ENCODE results near the gene EEA1.

EEA1 gene

GRCh38 chr12:92779902-92780301 is 149.2 kb downstream of the EEA1 start:
- H3K4me1 ChIP-seq (ENCODE audit: control insufficient read depth, insufficient read depth, low read length) = no peaks in the 10 kb centered on the region
- CTCF ChIA-PET = no interaction called here
- no peaks in the 10 kb centered on the region for H3K9me3 ChIP-seq (ENCODE audit: control insufficient read depth, insufficient read depth, low read depth, low read length)
- no peak overlapping the region for H3K27ac ChIP-seq (ENCODE audit: extremely low read depth, low read depth, low read length)
- peaks cover 24 to 40% of the 10 kb centered on the region in 2 experiments; a peak in 2 of 3 replicates for H3K36me3 ChIP-seq (ENCODE audit: control insufficient read depth in 2 of 2, insufficient read depth in 1 of 2, low read length in 2 of 2)
- TF ChIP-seq ZNF350 (tag by site-specific recombination; IDR thresholded peaks at IDR 0.05) (no peak), ZNF146 (tag by site-specific recombination; IDR thresholded peaks at IDR 0.05) (no peak), ZSCAN4 (tag by site-specific recombination; IDR thresholded peaks at IDR 0.05) (no peak), ZNF629 (tag by site-specific recombination; IDR thresholded peaks at IDR 0.05) (no peak), ZNF341 (tag by site-specific recombination; IDR thresholded peaks at IDR 0.05; ENCODE audit: low read depth) (no peak), KLF16 (tag by site-specific recombination; IDR thresholded peaks at IDR 0.05) (no peak), REST (tag by site-specific recombination; IDR thresholded peaks at IDR 0.05) (no peak), ZNF654 (tag by site-specific recombination; IDR thresholded peaks at IDR 0.05; ENCODE audit: low read depth) (no peak), ZBTB44 (tag by site-specific recombination; IDR thresholded peaks at IDR 0.05) (no peak), IKZF3 (tag by site-specific recombination; IDR thresholded peaks at IDR 0.05) (no peak), PATZ1 (tag by site-specific recombination; IDR thresholded peaks at IDR 0.05) (no peak), ZNF239 (tag by site-specific recombination; IDR thresholded peaks at IDR 0.05) (no peak), ZNF610 (tag by site-specific recombination; IDR thresholded peaks at IDR 0.05; ENCODE audit: borderline replicate concordance) (no peak), PRDM4 (tag by site-specific recombination; IDR thresholded peaks at IDR 0.05) (no peak), ZSCAN5A (tag by site-specific recombination; IDR thresholded peaks at IDR 0.05) (no peak), ZNF292 (tag by site-specific recombination; IDR thresholded peaks at IDR 0.05; ENCODE audit: borderline replicate concordance, low read depth) (no peak), ZNF221 (tag by site-specific recombination; IDR thresholded peaks at IDR 0.05; ENCODE audit: borderline replicate concordance) (no peak), ZIC2 (tag by site-specific recombination; IDR thresholded peaks at IDR 0.05) (no peak), ZNF664 (tag by site-specific recombination; IDR thresholded peaks at IDR 0.05) (no peak)
- POLR2A ChIA-PET = no interaction called here
- H3K4me3 ChIP-seq (ENCODE audit: low read depth, low read length) = no peak overlapping the region

Measured in HEK293 (cell line).